SHP77 treated with DMSO at 0.1 percent for 48 hours (cell line): ENCODE data around the gene UBE2J1.

Experiments used
- DNase-seq: peaks from one replicate; lab custom pipeline; 2025; lab: John Stamatoyannopoulos, UW

UBE2J1 gene

GRCh38 chr6:89364586-89364985 is 12.1 kb upstream of the UBE2J1 start:
- no peak for DNase-seq

GRCh38 chr6:89361171-89361570 is 8.6 kb upstream of the UBE2J1 start:
- no peak for DNase-seq

- no peak for DNase-seq
These were observed 8.0 kb upstream of the UBE2J1 start for GRCh38 chr6:89360415-89360999.

- no peak for DNase-seq
These were observed 7.0 kb upstream of the UBE2J1 start for GRCh38 chr6:89359561-89359960.

- DNase-seq: no peak
These were observed 4.9 kb upstream of the UBE2J1 start for GRCh38 chr6:89357390-89357789.

- DNase-seq: no peak
These were observed 4.2 kb upstream of the UBE2J1 start for GRCh38 chr6:89356642-89357170.

GRCh38 chr6:89355511-89356194 is 3.1 kb upstream of the UBE2J1 start:
- no peak for DNase-seq

- peak; percentile 49 for DNase-seq
These were observed 1.3 kb upstream of the UBE2J1 start for GRCh38 chr6:89353702-89354392.

GRCh38 chr6:89353118-89353556 is 615 bp upstream of the UBE2J1 start:
- no peak for DNase-seq

GRCh38 chr6:89351671-89352277 is 748 bp downstream of the UBE2J1 start:
- DNase-seq: no peak

GRCh38 chr6:89350281-89350966 is 2.1 kb downstream of the UBE2J1 start:
- DNase-seq: no peak

- DNase-seq: no peak
These were observed 4.2 kb downstream of the UBE2J1 start for GRCh38 chr6:89348372-89348771.

- no peak for DNase-seq
These were observed 4.7 kb downstream of the UBE2J1 start for GRCh38 chr6:89347825-89348224.

GRCh38 chr6:89346433-89346832 is 6.1 kb downstream of the UBE2J1 start:
- DNase-seq: no peak

- DNase-seq: no peak
These were observed 13.0 kb downstream of the UBE2J1 start for GRCh38 chr6:89339565-89339964.

- no peak for DNase-seq
These were observed 17.4 kb downstream of the UBE2J1 start for GRCh38 chr6:89335164-89335563.

GRCh38 chr6:89330910-89331309 is 21.6 kb downstream of the UBE2J1 start:
- DNase-seq: no peak

GRCh38 chr6:89328976-89329375 is 23.5 kb downstream of the UBE2J1 start:
- no peak for DNase-seq

- no peak for DNase-seq
These were observed 28.2 kb downstream of the UBE2J1 start for GRCh38 chr6:89324304-89324703.

- DNase-seq: no peak
These were observed 29.0 kb downstream of the UBE2J1 start for GRCh38 chr6:89323511-89323971.

GRCh38 chr6:89321131-89321970 is 31.2 kb downstream of the UBE2J1 start:
- no peak for DNase-seq
